H1 (cell line): Measurements from ENCODE around the gene OR5H15. TPM values are rescaled to one million over a fixed set of nuclear protein-coding genes. Genes with fewer than 3 reads are reported as not detected.

ENCODE experiments used
- CBX8 ChIP-seq: fragments of 300-800, 300-1000 bp; sonication (generic); IDR thresholded peaks from 2 replicates; pipeline ENCODE4 v1.7.1; 2016; ENCODE audit warnings: low read depth, low read length, borderline replicate concordance
- CREB1 ChIP-seq: IDR thresholded peaks from 2 replicates; pipeline ENCODE4 v1.6.1; 2012; ENCODE audit warnings: inconsistent platforms
- EP300 ChIP-seq, 2 experiments: IDR thresholded peaks; 1 replicate in 1 of 2; 2 replicates in 1 of 2; pipeline ENCODE4 v1.6.1; 2011 to 2012; ENCODE audit warnings: low read depth in 2 of 2, low read length in 2 of 2, mild to moderate bottlenecking in 2 of 2, borderline replicate concordance in 1 of 2, inconsistent platforms in 1 of 2, moderate library complexity in 1 of 2
- JUN ChIP-seq: IDR thresholded peaks from 2 replicates; pipeline ENCODE4 v1.6.1; 2011; ENCODE audit warnings: low read depth, mild to moderate bottlenecking, improper control_type of control experiment, low read length
- TEAD4 ChIP-seq: IDR thresholded peaks from 2 replicates; pipeline ENCODE4 v1.6.1; 2012; ENCODE audit warnings: low read depth, low read length, inconsistent platforms, mixed read lengths
- polyA plus RNA-seq, 7 experiments: library from polyadenylated mRNA; depleted of rRNA in 3 of 7; stranded (reverse) in 5 of 7; unstranded in 2 of 7; fragments of >200 nt in 5 of 7; fragments of 200-250 nt in 2 of 7; gene quantifications; 1 replicate in 5 of 7; 2 replicates in 1 of 7; 4 replicates in 1 of 7; pipeline versions ENCODE4 v1.2.1 to v1.2.3, GENCODE V29; 2011 to 2013; ENCODE audit warnings: missing spikeins in 2 of 7, mixed read lengths in 2 of 7
- total RNA-seq: library from RNA; stranded (reverse); fragmentation: NEBNext Ultra II Directional; extraction: Animal tissue kit (Norgen Biotek cat#: 25700); gene quantifications from 2 replicates; pipeline ENCODE4 v1.2.1, GENCODE V29; 2021
- TF ChIP-seq, protein P1 (sequence below): fragments of 300-600 bp; sonication (generic); IDR thresholded peaks from 2 replicates; pipeline ENCODE4 v1.7.1; 2012; ENCODE audit warnings: low read length, moderate library complexity, mild to moderate bottlenecking, inconsistent platforms; ENCODE audit not compliant: insufficient replicate concordance

Gene OR5H15
- total and polyA plus RNA-seq, 2 of the 8 experiments (the other 6 are each of a cell fraction or from before 2014, with no cell fraction given), result not detected

DNA sequence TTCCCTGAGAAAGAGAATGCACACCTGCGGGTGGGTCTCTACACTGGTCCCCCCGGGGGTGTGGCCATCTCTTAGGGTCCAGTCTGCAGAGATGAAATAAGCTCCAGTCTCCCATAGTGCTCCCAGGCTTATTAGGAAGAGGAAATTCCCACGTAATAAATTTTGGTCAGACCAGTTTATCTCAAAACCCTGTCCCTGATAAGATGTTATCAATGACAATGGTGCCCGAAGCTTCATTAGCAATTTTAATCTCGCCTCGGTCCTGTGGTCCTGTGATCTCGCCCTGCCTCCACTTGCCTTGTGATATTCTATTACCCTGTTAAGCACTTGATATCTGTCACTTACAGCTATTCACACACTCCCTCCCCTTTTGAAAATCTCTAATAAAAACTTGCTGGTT lies 46.8 kb downstream of the OR5H15 start (continued):
- TF ChIP-seq, protein P1, sequence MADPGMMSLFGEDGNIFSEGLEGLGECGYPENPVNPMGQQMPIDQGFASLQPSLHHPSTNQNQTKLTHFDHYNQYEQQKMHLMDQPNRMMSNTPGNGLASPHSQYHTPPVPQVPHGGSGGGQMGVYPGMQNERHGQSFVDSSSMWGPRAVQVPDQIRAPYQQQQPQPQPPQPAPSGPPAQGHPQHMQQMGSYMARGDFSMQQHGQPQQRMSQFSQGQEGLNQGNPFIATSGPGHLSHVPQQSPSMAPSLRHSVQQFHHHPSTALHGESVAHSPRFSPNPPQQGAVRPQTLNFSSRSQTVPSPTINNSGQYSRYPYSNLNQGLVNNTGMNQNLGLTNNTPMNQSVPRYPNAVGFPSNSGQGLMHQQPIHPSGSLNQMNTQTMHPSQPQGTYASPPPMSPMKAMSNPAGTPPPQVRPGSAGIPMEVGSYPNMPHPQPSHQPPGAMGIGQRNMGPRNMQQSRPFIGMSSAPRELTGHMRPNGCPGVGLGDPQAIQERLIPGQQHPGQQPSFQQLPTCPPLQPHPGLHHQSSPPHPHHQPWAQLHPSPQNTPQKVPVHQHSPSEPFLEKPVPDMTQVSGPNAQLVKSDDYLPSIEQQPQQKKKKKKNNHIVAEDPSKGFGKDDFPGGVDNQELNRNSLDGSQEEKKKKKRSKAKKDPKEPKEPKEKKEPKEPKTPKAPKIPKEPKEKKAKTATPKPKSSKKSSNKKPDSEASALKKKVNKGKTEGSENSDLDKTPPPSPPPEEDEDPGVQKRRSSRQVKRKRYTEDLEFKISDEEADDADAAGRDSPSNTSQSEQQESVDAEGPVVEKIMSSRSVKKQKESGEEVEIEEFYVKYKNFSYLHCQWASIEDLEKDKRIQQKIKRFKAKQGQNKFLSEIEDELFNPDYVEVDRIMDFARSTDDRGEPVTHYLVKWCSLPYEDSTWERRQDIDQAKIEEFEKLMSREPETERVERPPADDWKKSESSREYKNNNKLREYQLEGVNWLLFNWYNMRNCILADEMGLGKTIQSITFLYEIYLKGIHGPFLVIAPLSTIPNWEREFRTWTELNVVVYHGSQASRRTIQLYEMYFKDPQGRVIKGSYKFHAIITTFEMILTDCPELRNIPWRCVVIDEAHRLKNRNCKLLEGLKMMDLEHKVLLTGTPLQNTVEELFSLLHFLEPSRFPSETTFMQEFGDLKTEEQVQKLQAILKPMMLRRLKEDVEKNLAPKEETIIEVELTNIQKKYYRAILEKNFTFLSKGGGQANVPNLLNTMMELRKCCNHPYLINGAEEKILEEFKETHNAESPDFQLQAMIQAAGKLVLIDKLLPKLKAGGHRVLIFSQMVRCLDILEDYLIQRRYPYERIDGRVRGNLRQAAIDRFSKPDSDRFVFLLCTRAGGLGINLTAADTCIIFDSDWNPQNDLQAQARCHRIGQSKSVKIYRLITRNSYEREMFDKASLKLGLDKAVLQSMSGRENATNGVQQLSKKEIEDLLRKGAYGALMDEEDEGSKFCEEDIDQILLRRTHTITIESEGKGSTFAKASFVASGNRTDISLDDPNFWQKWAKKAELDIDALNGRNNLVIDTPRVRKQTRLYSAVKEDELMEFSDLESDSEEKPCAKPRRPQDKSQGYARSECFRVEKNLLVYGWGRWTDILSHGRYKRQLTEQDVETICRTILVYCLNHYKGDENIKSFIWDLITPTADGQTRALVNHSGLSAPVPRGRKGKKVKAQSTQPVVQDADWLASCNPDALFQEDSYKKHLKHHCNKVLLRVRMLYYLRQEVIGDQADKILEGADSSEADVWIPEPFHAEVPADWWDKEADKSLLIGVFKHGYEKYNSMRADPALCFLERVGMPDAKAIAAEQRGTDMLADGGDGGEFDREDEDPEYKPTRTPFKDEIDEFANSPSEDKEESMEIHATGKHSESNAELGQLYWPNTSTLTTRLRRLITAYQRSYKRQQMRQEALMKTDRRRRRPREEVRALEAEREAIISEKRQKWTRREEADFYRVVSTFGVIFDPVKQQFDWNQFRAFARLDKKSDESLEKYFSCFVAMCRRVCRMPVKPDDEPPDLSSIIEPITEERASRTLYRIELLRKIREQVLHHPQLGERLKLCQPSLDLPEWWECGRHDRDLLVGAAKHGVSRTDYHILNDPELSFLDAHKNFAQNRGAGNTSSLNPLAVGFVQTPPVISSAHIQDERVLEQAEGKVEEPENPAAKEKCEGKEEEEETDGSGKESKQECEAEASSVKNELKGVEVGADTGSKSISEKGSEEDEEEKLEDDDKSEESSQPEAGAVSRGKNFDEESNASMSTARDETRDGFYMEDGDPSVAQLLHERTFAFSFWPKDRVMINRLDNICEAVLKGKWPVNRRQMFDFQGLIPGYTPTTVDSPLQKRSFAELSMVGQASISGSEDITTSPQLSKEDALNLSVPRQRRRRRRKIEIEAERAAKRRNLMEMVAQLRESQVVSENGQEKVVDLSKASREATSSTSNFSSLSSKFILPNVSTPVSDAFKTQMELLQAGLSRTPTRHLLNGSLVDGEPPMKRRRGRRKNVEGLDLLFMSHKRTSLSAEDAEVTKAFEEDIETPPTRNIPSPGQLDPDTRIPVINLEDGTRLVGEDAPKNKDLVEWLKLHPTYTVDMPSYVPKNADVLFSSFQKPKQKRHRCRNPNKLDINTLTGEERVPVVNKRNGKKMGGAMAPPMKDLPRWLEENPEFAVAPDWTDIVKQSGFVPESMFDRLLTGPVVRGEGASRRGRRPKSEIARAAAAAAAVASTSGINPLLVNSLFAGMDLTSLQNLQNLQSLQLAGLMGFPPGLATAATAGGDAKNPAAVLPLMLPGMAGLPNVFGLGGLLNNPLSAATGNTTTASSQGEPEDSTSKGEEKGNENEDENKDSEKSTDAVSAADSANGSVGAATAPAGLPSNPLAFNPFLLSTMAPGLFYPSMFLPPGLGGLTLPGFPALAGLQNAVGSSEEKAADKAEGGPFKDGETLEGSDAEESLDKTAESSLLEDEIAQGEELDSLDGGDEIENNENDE, result no peak
- no peak for TF ChIP-seq CREB1
- no peak for TF ChIP-seq EP300 (IDR thresholded peaks at IDR 0.05; ENCODE audit: borderline replicate concordance in 1 of 2, low read depth in 2 of 2, low read length in 2 of 2)
- no peak for TF ChIP-seq TEAD4
- TF ChIP-seq JUN, result no peak
- TF ChIP-seq CBX8, result no peak
